HepG2 (cell line): ENCODE data around the gene CTSA. TPM values are rescaled to one million over a fixed set of nuclear protein-coding genes. Genes with fewer than 3 reads are reported as not detected.

Experiments used
- ETV5 ChIP-seq: IDR thresholded peaks from 2 replicates; pipeline ENCODE4 v1.6.1; 2018; ENCODE audit warnings: missing biosample characterization, missing genetic modification reagents, inconsistent platforms, borderline replicate concordance
- JUN ChIP-seq: sonication (generic); formaldehyde crosslinking; IDR thresholded peaks from 2 replicates; pipeline ENCODE4 v1.4.0; 2020; ENCODE audit warnings: mild to moderate bottlenecking, missing genetic modification reagents
- KAT7 ChIP-seq: IDR thresholded peaks from 2 replicates; pipeline ENCODE4 v1.6.1; 2018; ENCODE audit warnings: borderline replicate concordance, missing compliant biosample characterization
- MEIS2 ChIP-seq: sonication (generic); formaldehyde crosslinking; IDR thresholded peaks from 2 replicates; pipeline ENCODE4 v1.9.0; 2021; ENCODE audit warnings: mild to moderate bottlenecking, missing genetic modification reagents
- PHF21A ChIP-seq: sonication (generic); formaldehyde crosslinking; IDR thresholded peaks from 2 replicates; pipeline ENCODE4 v1.5.0; 2020; ENCODE audit warnings: mild to moderate bottlenecking, missing genetic modification reagents
- RBM39 ChIP-seq: fragments of 200-400 bp; formaldehyde crosslinking; IDR thresholded peaks from one replicate; pipeline ENCODE4 v1.6.1; 2018; ENCODE audit warnings: antibody characterized with exemption, mild to moderate bottlenecking, low read depth, low read length; ENCODE audit not compliant: poor library complexity, severe bottlenecking
- SIN3B ChIP-seq: fragments of 150-350 bp; IDR thresholded peaks from 2 replicates; pipeline ENCODE4 v1.6.1; 2014; ENCODE audit warnings: low read length
- TAF15 ChIP-seq: fragments of 200-400 bp; formaldehyde crosslinking; IDR thresholded peaks from one replicate; pipeline ENCODE4 v1.6.1; 2018; ENCODE audit warnings: mild to moderate bottlenecking, low read depth, low read length; ENCODE audit not compliant: poor library complexity, severe bottlenecking
- ZKSCAN1 ChIP-seq: fragments of 150-350 bp; IDR thresholded peaks from 2 replicates; pipeline ENCODE4 v1.6.1; 2014; ENCODE audit warnings: low read length
- ZNF264 ChIP-seq: sonication (generic); formaldehyde crosslinking; IDR thresholded peaks from 2 replicates; pipeline ENCODE4 v1.4.0; 2020; ENCODE audit warnings: missing genetic modification reagents
- ZNF335 ChIP-seq: sonication (generic); formaldehyde crosslinking; IDR thresholded peaks from 2 replicates; pipeline ENCODE4 v1.4.0; 2020; ENCODE audit warnings: missing genetic modification reagents
- ZNF432 ChIP-seq: sonication (generic); formaldehyde crosslinking; IDR thresholded peaks from 2 replicates; pipeline ENCODE4 v1.5.0; 2020; ENCODE audit warnings: missing genetic modification reagents, mild to moderate bottlenecking, borderline replicate concordance
- ZNF446 ChIP-seq: sonication (generic); formaldehyde crosslinking; IDR thresholded peaks from 2 replicates; pipeline ENCODE4 v1.5.0; 2020; ENCODE audit warnings: mild to moderate bottlenecking, missing genetic modification reagents
- ZNF562 ChIP-seq: sonication (generic); formaldehyde crosslinking; IDR thresholded peaks from 2 replicates; pipeline ENCODE4 v1.8.0; 2022; ENCODE audit warnings: missing genetic modification reagents, borderline replicate concordance
- ZNF564 ChIP-seq: sonication (generic); formaldehyde crosslinking; IDR thresholded peaks from 2 replicates; pipeline ENCODE4 v1.8.1; 2023; ENCODE audit warnings: mild to moderate bottlenecking, missing genetic modification reagents
- ZNF598 ChIP-seq: sonication (generic); formaldehyde crosslinking; IDR thresholded peaks from 2 replicates; pipeline ENCODE4 v1.5.1; 2020; ENCODE audit warnings: mild to moderate bottlenecking, missing genetic modification reagents, borderline replicate concordance
- ZNF615 ChIP-seq: sonication (generic); formaldehyde crosslinking; IDR thresholded peaks from 2 replicates; pipeline ENCODE4 v1.5.0; 2020; ENCODE audit warnings: mild to moderate bottlenecking, missing genetic modification reagents, borderline replicate concordance
- polyA plus RNA-seq, 8 experiments: library from polyadenylated mRNA; depleted of rRNA in 3 of 8; stranded (reverse) in 7 of 8; unstranded in 1 of 8; fragments of >200 nt; fragmentation: Illumina TruSeq in 4 of 8; extraction: Trizol in 4 of 8; gene quantifications; 2 replicates each; pipeline versions ENCODE4 v1.2.1 to v1.2.3, GENCODE V29; 2011 to 2016; ENCODE audit warnings: low read depth in 4 of 8, missing spikeins in 1 of 8, mixed read lengths in 1 of 8; ENCODE audit not compliant: insufficient read depth in 1 of 8
- total RNA-seq, 5 experiments: library from RNA; depleted of rRNA; stranded (reverse); fragments of >200 nt; fragmentation: Illumina TruSeq; extraction: Trizol; gene quantifications; 2 replicates each; pipeline ENCODE4 v1.2.3, GENCODE V29; 2016; ENCODE audit warnings: low read depth in 1 of 5
- TF ChIP-seq, protein P1 (sequence below): sonication (generic); formaldehyde crosslinking; IDR thresholded peaks from 2 replicates; pipeline ENCODE4 v1.5.0; 2020; ENCODE audit warnings: missing genetic modification reagents
- TF ChIP-seq, protein P2 (sequence below): sonication (generic); formaldehyde crosslinking; IDR thresholded peaks from 2 replicates; pipeline ENCODE4 v1.4.0; 2020; ENCODE audit warnings: mild to moderate bottlenecking, missing genetic modification reagents
- TF ChIP-seq, protein P3 (sequence below): sonication (generic); formaldehyde crosslinking; IDR thresholded peaks from 2 replicates; pipeline ENCODE4 v1.9.0; 2021; ENCODE audit warnings: missing genetic modification reagents, mild to moderate bottlenecking, borderline replicate concordance
- TF ChIP-seq, protein P4 (sequence below): sonication (generic); formaldehyde crosslinking; IDR thresholded peaks from 2 replicates; pipeline ENCODE4 v1.5.1; 2020; ENCODE audit warnings: mild to moderate bottlenecking, moderate library complexity, missing genetic modification reagents
- TF ChIP-seq, protein P5 (sequence below): sonication (generic); formaldehyde crosslinking; IDR thresholded peaks from 2 replicates; pipeline ENCODE4 v1.5.1; 2020; ENCODE audit warnings: mild to moderate bottlenecking, missing genetic modification reagents

The CTSA gene
- total and polyA plus RNA-seq, 2 of the 13 experiments (the other 11 are each of a cell fraction or from before 2014, with no cell fraction given), result 202 to 231 TPM

DNA sequence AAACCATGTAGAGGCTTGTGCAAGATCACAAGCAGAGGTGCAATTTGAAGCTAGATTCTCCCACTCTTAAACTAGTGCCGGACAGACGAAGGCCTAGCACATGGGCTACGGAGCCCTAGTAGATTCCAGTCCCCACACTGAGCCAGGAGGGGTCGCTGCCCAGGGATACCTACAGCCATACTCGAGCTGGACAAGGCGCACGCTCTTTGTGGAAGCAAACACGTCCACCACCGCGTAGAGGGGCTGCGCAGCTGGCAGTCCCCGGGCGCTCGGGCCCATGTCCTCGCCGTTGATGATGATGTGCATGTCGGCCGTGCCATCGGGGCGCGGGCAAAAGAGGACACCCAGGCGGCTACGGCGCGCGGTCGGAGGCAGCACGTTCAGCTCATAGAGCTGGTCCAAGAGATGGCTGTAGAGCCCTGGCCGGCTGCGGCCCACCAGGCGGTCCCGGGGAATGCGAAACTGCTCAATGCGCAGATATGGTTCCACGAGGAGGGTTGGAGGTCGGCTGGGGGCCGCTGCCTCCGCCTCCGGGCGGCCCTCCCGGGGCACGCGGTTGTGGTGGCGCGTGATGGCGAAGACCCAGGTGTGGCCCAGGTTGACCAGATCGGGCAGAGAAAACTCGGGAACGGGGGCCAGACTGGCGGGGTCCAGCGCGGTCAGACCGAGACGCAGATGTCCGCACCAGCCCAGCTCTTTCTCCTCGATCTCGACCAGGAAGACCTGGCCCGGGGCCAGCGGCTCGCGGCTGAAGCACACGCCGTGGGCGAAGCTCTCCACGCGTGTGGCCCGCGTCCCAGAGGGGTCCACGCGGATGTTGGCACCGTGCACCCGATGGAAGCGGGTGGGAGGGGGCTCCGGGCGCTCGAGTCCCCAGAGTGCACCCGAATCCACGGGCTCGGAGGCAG lies 804 bp upstream of the CTSA start (continued):
- TF ChIP-seq, protein P1, sequence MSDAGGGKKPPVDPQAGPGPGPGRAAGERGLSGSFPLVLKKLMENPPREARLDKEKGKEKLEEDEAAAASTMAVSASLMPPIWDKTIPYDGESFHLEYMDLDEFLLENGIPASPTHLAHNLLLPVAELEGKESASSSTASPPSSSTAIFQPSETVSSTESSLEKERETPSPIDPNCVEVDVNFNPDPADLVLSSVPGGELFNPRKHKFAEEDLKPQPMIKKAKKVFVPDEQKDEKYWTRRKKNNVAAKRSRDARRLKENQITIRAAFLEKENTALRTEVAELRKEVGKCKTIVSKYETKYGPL, result no peak; the same call in 1 of the 2 replicates
- TF ChIP-seq ZNF615 (no peak; the same call in 1 of the 2 replicates), KAT7 (CRISPR knock-in tag) (peak; percentile 72; the same call in 1 of the 2 replicates), MEIS2 (peak; percentile 72), ZNF335 (CRISPR knock-in tag) (no peak), ZNF264 (CRISPR knock-in tag) (peak; percentile 61; the same call in 1 of the 2 replicates), ZNF564 (CRISPR knock-in tag) (peak; percentile 89), SIN3B (peak; percentile 3; the same call in 1 of the 2 replicates), ZNF432 (0 out of 2 replicates have a peak, but pooled peaks have one; percentile 2), ETV5 (CRISPR knock-in tag) (peak; percentile 63), TAF15 (peak; percentile 45), ZKSCAN1 (no peak), ZNF562 (CRISPR knock-in tag) (no peak), RBM39 (peak; percentile 15), JUN (no peak), PHF21A (CRISPR knock-in tag) (no peak), ZNF598 (CRISPR knock-in tag) (peak; percentile 83; the same call in 1 of the 2 replicates), ZNF446 (no peak)
- TF ChIP-seq, protein P2, sequence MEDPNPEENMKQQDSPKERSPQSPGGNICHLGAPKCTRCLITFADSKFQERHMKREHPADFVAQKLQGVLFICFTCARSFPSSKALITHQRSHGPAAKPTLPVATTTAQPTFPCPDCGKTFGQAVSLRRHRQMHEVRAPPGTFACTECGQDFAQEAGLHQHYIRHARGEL, result peak; percentile 56; the same call in 1 of the 2 replicates
- TF ChIP-seq, protein P3, sequence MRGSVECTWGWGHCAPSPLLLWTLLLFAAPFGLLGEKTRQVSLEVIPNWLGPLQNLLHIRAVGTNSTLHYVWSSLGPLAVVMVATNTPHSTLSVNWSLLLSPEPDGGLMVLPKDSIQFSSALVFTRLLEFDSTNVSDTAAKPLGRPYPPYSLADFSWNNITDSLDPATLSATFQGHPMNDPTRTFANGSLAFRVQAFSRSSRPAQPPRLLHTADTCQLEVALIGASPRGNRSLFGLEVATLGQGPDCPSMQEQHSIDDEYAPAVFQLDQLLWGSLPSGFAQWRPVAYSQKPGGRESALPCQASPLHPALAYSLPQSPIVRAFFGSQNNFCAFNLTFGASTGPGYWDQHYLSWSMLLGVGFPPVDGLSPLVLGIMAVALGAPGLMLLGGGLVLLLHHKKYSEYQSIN (CRISPR knock-in tag), result no peak
- TF ChIP-seq, protein P4, sequence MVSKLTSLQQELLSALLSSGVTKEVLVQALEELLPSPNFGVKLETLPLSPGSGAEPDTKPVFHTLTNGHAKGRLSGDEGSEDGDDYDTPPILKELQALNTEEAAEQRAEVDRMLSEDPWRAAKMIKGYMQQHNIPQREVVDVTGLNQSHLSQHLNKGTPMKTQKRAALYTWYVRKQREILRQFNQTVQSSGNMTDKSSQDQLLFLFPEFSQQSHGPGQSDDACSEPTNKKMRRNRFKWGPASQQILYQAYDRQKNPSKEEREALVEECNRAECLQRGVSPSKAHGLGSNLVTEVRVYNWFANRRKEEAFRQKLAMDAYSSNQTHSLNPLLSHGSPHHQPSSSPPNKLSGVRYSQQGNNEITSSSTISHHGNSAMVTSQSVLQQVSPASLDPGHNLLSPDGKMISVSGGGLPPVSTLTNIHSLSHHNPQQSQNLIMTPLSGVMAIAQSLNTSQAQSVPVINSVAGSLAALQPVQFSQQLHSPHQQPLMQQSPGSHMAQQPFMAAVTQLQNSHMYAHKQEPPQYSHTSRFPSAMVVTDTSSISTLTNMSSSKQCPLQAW, result peak; percentile 92
- TF ChIP-seq, protein P5, sequence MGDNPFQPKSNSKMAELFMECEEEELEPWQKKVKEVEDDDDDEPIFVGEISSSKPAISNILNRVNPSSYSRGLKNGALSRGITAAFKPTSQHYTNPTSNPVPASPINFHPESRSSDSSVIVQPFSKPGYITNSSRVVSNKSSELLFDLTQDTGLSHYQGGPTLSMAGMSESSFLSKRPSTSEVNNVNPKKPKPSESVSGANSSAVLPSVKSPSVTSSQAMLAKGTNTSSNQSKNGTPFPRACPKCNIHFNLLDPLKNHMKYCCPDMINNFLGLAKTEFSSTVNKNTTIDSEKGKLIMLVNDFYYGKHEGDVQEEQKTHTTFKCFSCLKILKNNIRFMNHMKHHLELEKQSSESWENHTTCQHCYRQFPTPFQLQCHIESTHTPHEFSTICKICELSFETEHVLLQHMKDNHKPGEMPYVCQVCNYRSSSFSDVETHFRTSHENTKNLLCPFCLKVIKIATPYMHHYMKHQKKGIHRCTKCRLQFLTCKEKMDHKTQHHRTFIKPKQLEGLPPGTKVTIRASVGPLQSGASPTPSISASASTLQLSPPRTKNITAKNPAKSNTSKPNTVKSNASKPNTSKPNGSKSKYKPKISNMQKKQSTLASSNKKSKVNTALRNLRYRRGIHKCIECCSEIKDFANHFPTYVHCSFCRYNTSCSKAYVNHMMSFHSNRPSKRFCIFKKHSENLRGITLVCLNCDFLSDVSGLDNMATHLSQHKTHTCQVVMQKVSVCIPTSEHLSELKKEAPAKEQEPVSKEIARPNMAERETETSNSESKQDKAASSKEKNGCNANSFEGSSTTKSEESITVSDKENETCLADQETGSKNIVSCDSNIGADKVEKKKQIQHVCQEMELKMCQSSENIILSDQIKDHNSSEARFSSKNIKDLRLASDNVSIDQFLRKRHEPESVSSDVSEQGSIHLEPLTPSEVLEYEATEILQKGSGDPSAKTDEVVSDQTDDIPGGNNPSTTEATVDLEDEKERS (CRISPR knock-in tag), result peak; percentile 62; the same call in 1 of the 2 replicates
